Adipocyte (in vitro differentiated cells): Measurements from ENCODE around the gene IMMP2L.
A peak's percentile ranks its signal among the peaks of the same experiment; 100 is the strongest.
"Not testable (repeated sequence)": the region's sequence is repeated elsewhere in the genome, so short reads cannot be mapped to it uniquely, and the experiment has no call there.

Experiments used
- DNase-seq: peaks from one replicate; pipeline ENCODE4 v3.0.0-alpha.2; 2015; ENCODE audit warnings: low read depth
- H3K27me3 ChIP-seq: replicated peaks from 2 replicates; pipeline ENCODE4 v1.7.0; 2013; ENCODE audit warnings: mild to moderate bottlenecking, low read length, moderate library complexity; ENCODE audit not compliant: control insufficient read depth, insufficient read depth
- H3K36me3 ChIP-seq: 2 replicates; pipeline ENCODE4 v1.7.0; 2013; ENCODE audit warnings: low read length, mild to moderate bottlenecking, moderate library complexity; ENCODE audit not compliant: control insufficient read depth, insufficient read depth, severe bottlenecking
- H3K4me1 ChIP-seq: 2 replicates; pipeline ENCODE4 v1.7.0; 2013; ENCODE audit warnings: mild to moderate bottlenecking, low read length, moderate library complexity; ENCODE audit not compliant: control insufficient read depth, insufficient read depth
- H3K4me3 ChIP-seq: 2 replicates; pipeline ENCODE4 v1.7.0; 2013; ENCODE audit warnings: mild to moderate bottlenecking, low read length, moderate library complexity
- H3K9ac ChIP-seq: 2 replicates; pipeline ENCODE4 v1.7.0; 2013; ENCODE audit warnings: mild to moderate bottlenecking, low read length, moderate library complexity
- H3K9me3 ChIP-seq: 2 replicates; pipeline ENCODE4 v1.7.0; 2013; ENCODE audit warnings: mild to moderate bottlenecking, low read length, moderate library complexity; ENCODE audit not compliant: control insufficient read depth

IMMP2L gene

GRCh38 chr7:111501799-111502198 lies 60.5 kb downstream of the IMMP2L start:
- H3K36me3 ChIP-seq, H3K9ac ChIP-seq, H3K9me3 ChIP-seq, DNase-seq, H3K4me3 ChIP-seq, H3K27me3 ChIP-seq, H3K4me1 ChIP-seq: not testable (repeated sequence)

- Histone ChIP-seq H3K4me1 (no peaks in the 10 kb centered on the region), H3K9me3 (no peaks in the 10 kb centered on the region), H3K36me3 (no peaks in the 10 kb centered on the region), H3K27me3 (no peaks in the 10 kb centered on the region), H3K9ac (no peak overlapping the region), H3K4me3 (no peak overlapping the region)
- DNase-seq: peak; percentile 8
Measured at GRCh38 chr7:111499027-111499426, 63.3 kb downstream of the IMMP2L start.

GRCh38 chr7:111498391-111499007 lies 63.8 kb downstream of the IMMP2L start:
- Histone ChIP-seq H3K9ac (no peak overlapping the region), H3K4me3 (no peak overlapping the region), H3K9me3 (no peaks in the 10 kb centered on the region), H3K27me3 (no peaks in the 10 kb centered on the region), H3K4me1 (no peaks in the 10 kb centered on the region), H3K36me3 (no peaks in the 10 kb centered on the region)
- no peak for DNase-seq

- H3K4me1 ChIP-seq: no peaks in the 10 kb centered on the region
- no peaks in the 10 kb centered on the region for H3K9me3 ChIP-seq
- H3K9ac ChIP-seq: no peak overlapping the region
- no peak for DNase-seq
- no peaks in the 10 kb centered on the region for H3K36me3 ChIP-seq
- no peaks in the 10 kb centered on the region for H3K27me3 ChIP-seq
- no peak overlapping the region for H3K4me3 ChIP-seq
Measured at GRCh38 chr7:111495173-111495810, 67.0 kb downstream of the IMMP2L start.

- H3K27me3 ChIP-seq: no peaks in the 10 kb centered on the region
- no peaks in the 10 kb centered on the region for H3K36me3 ChIP-seq
- no peaks in the 10 kb centered on the region for H3K9me3 ChIP-seq
- no peak overlapping the region for H3K9ac ChIP-seq
- H3K4me1 ChIP-seq: no peaks in the 10 kb centered on the region
- no peak overlapping the region for H3K4me3 ChIP-seq
- no peak for DNase-seq
Measured at GRCh38 chr7:111492234-111492633, 70.1 kb downstream of the IMMP2L start.

DNA sequence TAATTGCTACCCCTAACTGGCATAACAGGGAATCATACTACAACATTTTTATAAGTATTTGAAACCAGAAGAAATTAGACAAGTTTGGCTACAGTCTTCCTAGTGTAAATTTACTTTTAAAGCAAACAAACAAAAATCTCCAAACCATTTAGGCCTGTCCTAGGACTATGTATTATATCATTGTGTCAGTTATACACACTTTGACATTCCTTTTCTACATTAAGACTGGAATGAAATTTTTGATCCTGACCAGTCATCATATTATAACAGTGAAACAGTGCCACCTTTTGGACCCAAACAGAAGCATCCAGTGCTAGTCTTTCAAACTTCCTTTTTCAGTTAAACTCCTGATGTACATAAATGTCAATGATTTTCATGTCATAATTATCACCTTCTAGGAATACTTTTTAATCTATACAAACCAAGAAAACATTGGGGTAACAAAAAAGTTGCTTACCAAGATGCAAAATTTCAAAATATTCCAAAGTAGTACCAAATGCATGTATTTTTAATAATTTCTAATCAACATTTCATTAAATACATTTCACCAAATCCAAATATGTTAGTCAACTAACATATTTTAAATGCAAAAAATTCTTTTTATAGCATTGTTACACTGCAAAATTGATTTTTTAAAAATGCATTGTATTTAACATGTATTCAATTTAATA lies 75.7 kb downstream of the IMMP2L start:
- no peaks in the 10 kb centered on the region for H3K27me3 ChIP-seq
- no peaks in the 10 kb centered on the region for H3K9me3 ChIP-seq
- no peaks in the 10 kb centered on the region for H3K36me3 ChIP-seq
- H3K4me1 ChIP-seq: peaks cover 4% of the 10 kb centered on the region
- H3K9ac ChIP-seq: no peak overlapping the region
- no peak overlapping the region for H3K4me3 ChIP-seq
- peak; percentile 88 for DNase-seq

- Histone ChIP-seq H3K9ac (no peak overlapping the region), H3K27me3 (no peaks in the 10 kb centered on the region), H3K4me1 (peaks cover 4% of the 10 kb centered on the region), H3K4me3 (no peak overlapping the region), H3K36me3 (no peaks in the 10 kb centered on the region), H3K9me3 (no peaks in the 10 kb centered on the region)
- no peak for DNase-seq
Measured at GRCh38 chr7:111485701-111486380, 76.5 kb downstream of the IMMP2L start.

DNA sequence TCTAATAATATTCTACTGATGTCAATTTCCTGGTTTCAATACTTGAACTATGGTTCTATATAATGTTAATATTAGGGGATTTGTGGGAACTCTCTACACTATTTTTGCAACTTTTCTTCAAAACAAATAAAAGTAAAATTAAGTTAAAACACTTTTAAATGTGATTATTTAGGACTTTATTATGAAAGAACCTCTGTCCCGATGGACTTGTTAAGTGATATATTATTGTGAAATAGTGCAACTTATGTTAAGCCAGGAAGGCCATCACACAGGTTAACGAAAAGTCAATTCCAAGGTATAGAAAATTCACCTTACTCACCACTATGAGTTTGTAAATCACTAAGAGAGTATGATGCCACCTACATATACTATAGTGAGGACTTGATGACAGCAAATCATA lies 79.2 kb downstream of the IMMP2L start:
- DNase-seq: no peak
- Histone ChIP-seq H3K9ac (no peak overlapping the region), H3K27me3 (no peaks in the 10 kb centered on the region), H3K4me1 (peaks cover 4% of the 10 kb centered on the region), H3K36me3 (no peaks in the 10 kb centered on the region), H3K9me3 (no peaks in the 10 kb centered on the region), H3K4me3 (no peak overlapping the region)

GRCh38 chr7:111477462-111478225 lies 84.6 kb downstream of the IMMP2L start:
- H3K4me3 ChIP-seq: no peak overlapping the region
- peaks cover 6% of the 10 kb centered on the region for H3K4me1 ChIP-seq
- peaks cover 1% of the 10 kb centered on the region for H3K9me3 ChIP-seq
- H3K9ac ChIP-seq: no peak overlapping the region
- H3K36me3 ChIP-seq: no peaks in the 10 kb centered on the region
- no peak for DNase-seq
- no peaks in the 10 kb centered on the region for H3K27me3 ChIP-seq

DNA sequence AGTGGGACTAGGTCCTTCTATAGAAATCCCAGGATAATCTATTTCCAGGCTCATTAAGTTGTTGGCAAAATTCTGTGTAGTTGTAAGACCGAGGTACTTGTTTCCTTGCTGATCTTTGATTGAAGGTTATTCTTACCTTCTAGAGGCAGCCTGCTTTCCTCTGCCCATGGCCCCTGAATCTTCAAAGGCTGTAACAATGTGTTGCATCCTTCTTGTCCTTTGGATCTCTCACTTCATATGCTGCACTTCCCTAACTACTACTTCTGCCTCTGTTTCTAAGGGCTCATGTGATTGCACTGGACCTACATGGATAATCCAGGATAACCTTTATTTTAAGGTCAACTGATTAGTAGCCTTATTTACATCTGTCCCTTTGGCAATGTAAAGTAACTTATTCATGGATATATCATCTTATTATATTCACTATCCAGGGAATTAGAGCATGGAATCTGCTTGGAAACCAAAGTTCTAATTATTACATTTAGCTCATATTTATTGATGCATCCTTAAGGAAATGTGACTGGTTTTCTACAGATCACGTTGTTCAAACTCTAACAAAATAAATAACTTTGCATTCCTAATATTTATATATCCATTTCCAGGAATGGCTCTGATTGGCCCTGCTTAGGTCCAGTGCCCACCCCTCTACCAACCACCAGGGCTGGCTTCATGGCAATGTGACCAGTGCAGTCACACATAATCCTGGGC lies 85.6 kb downstream of the IMMP2L start:
- no peak overlapping the region for H3K9ac ChIP-seq
- no peaks in the 10 kb centered on the region for H3K27me3 ChIP-seq
- H3K36me3 ChIP-seq: no peaks in the 10 kb centered on the region
- peaks cover 10% of the 10 kb centered on the region for H3K9me3 ChIP-seq
- H3K4me1 ChIP-seq: peaks cover 6% of the 10 kb centered on the region
- H3K4me3 ChIP-seq: no peak overlapping the region
- no peak for DNase-seq
